ENCODE measurements around the gene PGBD1.

- no peak for TF ChIP-seq CTCF (IDR thresholded peaks at IDR 0.05)
- no peak for TF ChIP-seq EP300 (IDR thresholded peaks at IDR 0.05)
Measured at GRCh38 chr6:28245206-28245941, 36.0 kb upstream of the PGBD1 start.

Data from suprapubic skin (tissue), 3 donors.